ENCODE data around the gene RPAP2.
"Not testable (repeated sequence)": the region's sequence is repeated elsewhere in the genome, so short reads cannot be mapped to it uniquely, and the experiment has no call there.

Gene RPAP2

DNA sequence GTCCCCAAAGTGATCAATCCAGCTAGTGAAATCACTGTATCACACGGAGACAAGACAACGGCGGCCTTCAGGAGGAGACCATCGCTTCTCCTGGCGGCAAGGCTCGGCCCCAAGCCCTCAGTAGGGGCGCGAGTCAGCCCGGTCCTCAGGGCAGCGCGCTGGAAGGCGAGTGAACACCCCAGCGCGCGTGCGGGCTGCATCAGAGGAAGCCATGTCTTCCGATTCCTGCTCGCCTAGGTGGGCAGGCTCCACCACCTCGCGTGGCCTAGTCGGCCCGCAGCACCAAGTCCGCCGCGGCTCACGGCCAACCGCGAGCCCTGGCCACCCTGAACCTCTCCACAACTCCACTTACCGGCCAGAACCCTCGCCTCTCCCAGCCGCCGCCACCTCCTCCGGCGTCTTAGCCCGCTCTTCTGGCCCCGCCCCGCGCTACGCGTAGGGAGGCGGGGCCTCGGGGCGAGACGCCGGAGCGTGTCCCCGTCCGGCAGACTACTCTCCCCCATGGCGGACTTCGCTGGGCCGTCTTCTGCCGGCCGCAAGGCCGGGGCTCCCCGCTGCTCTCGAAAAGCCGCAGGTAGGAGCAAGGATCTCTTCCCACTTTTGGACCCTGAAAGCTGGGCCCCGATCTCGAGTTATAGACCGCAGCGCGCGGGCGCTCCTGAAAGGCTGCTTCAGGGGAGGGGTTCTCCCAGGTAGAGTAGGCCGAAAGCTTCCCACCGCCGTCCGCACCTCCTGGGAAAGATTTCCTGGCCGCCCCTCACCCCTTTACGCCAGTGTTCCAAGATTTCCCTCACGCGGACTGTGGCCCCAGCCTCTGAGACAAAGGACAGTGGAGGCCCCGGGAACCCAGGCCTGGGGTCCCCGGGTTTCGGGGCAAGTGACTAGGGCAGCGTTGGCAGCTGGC is at the start of gene RPAP2, which contains the start of gene GLMN:
Gene RPAP2, plus strand, starts transcription at position 487 of the 904 bp plus-strand sequence. Its CDS starts 15 bp downstream, at position 502.
Gene GLMN, minus strand, starts transcription at position 415 of the 904 bp plus-strand sequence. CDS start 988 bp downstream, outside the sequence.
- DNase-seq (ENCODE audit: low read depth): peak; percentile 49

DNA sequence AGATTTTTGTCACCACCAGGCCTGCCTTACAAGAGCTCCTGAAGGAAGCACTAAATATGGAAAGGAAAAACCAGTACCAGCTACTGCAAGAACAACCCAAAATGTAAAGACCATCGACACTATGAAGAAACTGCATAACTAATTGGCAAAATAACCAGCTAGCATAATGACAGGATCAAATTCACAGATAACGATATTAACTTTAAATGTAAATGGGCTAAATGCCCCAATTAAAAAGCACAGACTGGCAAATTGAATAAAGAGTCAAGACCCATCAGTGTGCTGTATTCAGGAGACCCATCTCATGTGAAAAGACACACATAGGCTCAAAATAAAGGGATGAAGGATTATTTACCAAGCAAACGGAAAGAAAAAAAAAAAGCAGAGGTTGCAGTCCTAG is 44.1 kb upstream of the RPAP2 start:
- not testable (repeated sequence) for DNase-seq (ENCODE audit: low read depth)

DNA sequence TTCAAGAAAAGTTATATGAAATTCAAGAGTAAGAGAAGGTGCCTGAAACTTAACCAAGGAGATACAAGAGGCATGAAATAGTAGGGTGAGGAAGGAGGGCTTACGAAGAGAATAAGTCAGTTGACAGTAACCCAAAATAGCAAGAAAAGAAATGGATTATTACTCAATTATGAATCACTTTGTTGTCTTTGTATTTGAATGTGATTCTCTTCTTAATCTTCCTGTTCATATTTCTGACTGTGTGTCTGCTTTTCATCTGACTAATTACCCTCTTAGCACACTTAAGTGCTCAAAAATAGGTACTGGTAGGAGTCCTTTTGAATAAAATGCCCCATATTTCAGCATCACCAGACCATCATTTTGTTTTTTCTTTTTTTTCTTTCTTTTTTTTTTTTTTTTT is 39.5 kb upstream of the RPAP2 start:
- DNase-seq (ENCODE audit: low read depth): no peak

DNA sequence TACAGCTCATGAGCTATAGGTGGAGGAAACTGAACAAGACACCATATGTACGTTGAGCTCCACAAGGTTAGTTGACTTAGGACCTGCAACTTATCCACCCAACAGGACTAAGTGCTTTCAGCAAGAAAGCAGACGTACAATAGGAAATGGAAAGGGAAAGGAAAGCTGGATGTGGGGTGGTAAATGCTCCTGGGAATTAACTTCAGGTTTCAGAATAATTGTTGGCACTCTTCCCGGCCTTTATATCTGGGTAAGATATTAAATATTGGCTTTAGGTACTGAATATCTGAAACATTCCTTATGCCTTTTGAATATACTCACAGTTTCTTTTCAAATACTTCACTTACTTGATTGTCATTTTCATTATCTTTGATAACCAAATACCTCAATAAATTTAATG is 36.3 kb upstream of the RPAP2 start:
- no peak for DNase-seq (ENCODE audit: low read depth)

DNA sequence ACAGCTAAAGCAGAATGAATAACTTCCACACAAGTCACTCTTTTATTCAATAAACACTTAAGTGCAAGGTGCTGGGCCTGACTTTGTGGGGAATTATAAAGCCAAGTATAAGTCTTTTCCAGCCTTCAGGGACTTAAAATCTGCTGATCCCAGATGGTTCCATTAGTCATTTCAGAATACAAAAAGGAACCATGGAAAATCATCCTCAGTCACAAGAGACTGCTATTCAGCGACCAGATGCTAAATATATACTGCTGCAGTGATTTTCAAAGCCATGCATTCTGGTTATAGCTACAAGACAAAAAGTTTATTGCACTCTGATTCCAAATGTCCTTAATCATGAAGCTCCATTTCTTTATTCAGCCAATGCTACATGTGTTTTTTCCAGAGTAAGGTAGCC is 25.8 kb upstream of the RPAP2 start:
- DNase-seq (ENCODE audit: low read depth): no peak

DNA sequence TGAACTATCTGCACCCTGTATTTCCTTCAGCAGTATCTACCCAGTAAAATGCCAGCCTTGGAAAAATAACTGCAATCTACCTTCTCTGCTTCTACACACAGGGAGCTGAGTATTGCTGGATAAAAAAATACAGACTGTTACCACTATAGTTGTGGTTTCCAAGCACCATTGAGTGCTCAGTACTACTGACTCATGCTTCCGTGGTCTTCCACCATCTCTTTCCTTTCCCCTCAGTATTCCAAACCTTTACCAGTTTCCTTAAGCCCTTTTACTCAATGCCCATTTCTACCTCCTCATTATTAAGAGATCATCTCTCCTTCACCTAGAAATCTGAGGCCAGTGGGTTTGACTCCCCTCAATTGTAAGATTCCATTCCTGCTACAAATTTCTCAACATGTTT is 23.9 kb upstream of the RPAP2 start:
- DNase-seq (ENCODE audit: low read depth): no peak

DNA sequence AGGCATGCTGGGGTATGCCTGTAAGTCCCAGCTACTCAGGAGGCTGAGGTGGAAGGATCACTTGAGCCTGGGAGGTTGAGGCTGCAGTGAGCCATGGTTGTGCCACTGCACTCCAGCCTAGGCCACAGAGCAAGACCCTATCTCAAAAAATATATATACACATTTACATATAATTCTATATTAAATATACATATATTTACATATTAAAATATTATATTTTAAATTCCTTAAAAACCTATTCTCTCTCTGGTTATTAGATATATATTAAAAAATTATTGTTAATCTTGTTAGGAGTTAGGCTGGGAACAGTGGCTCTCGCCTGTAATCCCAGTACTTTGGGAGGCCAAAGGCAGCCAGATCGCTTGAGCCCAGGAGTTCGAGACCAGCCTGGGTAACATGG is 22.8 kb upstream of the RPAP2 start:
- DNase-seq (ENCODE audit: low read depth): no peak

DNA sequence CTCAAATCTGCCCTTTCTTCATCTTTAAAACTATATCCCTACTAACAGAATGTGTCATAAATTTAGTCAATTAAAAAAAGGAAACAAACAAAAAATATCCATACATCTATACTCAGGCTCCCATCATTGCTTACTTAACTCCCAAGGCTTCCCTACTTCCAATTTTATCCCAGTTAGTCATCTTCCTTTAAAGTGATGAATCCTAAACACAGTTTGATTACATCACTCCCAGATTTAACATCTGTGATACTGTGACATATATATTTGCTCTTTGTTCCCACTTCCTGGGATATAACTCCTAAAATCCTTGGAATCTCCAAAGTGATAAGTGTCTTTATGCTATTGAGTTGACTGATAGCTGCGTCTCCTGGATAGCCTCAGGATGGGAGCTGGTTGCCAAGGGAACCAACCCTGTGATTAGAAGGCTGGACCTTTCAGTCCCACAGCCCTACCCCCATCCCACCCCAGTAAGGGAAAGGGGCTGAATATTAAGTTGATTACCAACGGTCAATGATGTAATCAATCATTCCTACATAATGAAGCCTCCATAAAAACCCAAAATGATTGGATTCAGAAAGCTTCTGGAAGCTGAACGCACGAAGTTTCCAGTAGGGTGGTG is 21.6 kb upstream of the RPAP2 start:
- no peak for DNase-seq (ENCODE audit: low read depth)

DNA sequence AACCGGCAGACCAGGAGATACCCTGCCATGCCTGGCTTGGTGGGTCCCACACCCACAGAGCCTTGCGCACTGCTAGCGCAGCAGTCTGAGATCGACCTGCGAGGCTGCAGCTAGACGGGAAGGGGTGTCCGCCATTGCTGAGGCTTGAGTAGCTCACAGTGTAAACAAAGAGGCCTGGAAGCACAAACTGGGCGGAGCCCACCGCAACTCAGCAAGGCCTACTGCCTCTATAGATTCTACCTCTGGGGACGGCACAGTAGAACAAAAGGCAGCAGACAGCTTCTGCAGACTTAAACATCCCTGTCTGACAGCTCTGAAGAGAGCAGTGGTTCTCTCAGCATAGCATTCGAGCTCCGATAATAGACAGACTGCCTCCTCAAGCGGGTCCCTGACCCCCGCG is 19.1 kb upstream of the RPAP2 start:
- DNase-seq (ENCODE audit: low read depth): not testable (repeated sequence)

DNA sequence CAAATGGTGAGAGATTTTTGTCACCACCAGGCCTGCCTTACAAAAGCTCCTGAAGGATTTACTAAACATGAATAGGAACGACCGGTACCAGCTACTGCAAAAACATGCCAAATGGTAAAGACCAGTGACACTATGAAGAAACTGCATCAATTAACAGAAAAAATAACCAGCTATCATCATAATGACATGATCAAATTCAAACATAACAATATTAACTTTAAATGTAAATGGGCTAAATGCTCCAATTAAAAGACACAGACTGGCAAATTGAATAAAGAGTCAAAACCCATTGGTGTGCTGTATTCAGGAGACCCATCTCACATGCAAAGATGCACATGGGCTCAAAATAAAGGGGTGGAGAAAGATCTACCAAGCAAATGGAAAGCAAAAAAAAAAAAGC is 17.4 kb upstream of the RPAP2 start:
- DNase-seq (ENCODE audit: low read depth): not testable (repeated sequence)

DNA sequence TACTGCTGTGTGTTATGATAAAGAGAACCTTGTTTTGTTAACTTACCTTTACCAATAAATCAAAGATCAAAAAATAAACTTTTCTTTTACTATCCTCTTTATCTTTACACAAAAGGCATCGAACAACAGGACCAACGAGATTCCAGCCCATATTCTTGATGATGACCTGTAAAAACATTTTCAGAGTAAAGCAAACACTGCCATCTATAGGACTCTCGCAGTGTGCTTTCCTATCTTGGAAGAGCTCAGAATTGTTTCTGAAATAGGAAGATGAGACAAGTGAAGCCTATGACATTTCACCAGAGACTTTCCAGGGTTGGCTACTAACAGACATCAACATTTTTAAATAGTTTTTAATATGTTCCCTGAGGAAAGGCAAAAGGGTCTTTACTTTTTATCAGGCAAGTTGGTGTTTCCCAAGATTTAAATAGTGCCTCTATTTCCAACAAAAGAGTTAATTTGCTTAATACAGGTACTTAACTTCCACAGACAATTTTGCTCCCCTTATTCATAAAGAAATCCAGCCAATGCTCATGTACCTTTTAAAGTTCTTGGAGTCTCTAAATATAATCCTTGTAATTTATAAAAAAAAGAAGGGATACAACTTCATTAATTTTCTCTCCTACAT is 7.4 kb upstream of the RPAP2 start:
- no peak for DNase-seq (ENCODE audit: low read depth)

DNA sequence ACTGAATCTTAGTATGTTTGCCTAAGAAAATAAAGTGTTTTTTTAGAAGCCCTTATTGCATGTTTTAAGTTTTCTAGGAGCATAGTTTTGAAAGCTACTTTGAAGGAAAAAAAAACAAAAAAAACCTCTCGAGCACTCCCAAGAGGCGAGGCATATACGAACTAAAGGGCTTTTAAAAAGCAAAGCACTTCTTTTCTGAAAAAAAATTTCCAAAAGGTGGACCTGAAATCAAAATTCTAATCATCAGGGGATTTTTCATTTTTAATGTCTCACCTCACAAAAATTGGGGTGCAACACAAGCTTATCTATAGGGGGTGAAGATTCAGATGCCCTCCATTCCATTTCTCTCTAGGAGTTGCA is 666 bp upstream of the RPAP2 start:
- DNase-seq (ENCODE audit: low read depth): no peak

DNA sequence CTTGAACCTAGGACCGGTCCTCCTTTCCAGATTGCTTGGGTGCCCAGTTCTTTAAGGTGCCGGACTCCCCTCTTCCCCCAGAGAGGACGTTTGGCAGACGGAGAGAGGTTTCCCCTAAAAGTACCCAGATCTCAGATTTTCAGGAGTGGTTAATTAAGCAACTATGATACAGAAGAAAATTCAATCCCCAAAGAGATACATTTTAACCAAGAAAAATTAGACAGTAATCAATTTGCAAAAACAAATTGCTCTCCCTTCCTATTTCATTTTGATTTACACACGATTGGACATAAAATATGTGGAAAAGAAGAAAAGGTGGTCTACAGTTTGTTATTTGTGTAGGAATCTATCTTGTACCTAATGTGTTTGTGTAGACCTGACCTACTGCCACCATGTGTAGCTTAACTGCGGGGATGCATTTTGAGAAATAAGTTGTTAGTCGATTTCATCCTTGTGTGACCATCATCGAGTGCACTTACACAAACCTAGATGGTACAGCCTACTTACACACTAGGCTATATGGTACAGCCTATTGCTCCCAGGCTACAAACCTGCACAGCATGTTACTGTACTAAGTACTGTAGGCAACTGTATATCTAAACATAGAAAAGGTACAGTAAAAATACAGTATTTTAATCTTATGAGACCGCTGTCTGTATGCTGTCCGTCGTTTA is 755 bp downstream of the RPAP2 start:
- no peak for DNase-seq (ENCODE audit: low read depth)

DNA sequence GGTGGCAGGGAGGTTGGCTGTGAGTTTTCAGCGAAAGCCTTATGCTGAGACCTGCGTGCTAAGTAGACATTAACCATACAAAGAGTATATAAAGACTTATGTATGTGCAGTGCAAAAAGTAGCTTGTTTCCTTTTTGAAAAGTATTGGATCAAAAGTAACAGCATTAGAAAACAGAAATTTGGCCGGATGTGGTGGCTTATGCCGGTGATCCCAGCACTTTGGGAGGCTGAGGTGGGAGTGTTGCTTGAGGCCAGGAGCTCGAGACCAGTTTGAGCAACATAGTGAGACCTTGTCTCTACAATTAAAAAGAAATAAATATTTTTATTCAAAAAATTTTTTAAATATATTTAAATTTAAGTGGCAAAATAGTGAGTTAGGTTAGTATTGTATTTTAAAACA is 2.2 kb downstream of the RPAP2 start:
- no peak for DNase-seq (ENCODE audit: low read depth)

DNA sequence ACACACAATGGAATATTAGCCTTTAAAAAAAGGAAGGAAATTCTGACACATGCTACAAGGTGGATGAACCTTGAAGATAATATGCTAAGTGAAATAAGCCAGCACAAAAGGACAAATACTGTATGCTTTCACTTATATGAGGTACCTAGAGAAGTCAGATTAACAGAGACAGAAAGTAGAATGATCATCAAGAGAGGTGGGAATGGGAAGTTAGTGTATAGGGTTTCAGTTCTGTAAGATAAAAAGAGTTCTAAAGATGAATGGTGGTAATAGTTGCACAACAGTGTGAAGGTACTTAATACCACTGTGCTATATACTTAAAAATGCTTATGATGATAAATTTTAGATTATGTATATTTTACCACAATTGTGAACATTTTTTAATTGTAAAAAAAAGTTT is 7.2 kb downstream of the RPAP2 start:
- no peak for DNase-seq (ENCODE audit: low read depth)

DNA sequence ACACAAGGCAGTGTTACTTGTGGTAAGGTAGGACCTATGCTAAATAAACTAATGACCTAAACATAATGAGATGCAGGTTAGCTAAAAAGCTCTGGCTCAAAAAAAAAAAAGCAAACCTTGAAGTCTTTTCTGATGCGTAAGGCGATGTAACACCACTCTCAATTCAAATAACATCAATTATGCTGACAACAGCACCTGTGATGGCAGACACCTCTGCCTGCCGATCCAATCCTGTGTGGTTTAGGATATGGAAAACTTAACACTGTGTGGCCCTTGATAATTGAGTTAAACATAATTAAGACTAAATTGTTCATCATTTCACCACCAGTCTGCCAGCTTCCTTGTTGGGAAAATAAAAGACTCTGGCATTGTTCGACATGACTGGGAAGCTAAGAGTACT is 9.1 kb downstream of the RPAP2 start:
- DNase-seq (ENCODE audit: low read depth): no peak

DNA sequence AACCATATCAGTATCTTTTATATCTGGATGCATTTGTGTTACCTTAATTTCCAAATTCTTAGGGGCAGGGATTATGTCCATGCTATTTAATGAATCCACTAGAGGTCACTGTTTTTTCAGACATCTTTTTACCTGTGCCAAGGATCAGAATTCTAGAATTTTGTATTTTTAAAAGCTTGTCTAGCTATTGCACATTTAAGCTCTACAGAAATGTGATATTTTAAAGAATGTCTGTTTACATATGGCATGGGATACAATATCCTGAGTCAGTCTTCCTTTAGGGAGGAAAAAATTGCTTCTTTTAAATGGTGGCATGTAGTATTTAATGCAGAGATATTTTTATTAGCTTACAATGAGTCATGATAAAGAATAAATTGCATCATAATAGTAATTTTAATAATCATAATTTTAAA is 11.3 kb downstream of the RPAP2 start:
- no peak for DNase-seq (ENCODE audit: low read depth)

DNA sequence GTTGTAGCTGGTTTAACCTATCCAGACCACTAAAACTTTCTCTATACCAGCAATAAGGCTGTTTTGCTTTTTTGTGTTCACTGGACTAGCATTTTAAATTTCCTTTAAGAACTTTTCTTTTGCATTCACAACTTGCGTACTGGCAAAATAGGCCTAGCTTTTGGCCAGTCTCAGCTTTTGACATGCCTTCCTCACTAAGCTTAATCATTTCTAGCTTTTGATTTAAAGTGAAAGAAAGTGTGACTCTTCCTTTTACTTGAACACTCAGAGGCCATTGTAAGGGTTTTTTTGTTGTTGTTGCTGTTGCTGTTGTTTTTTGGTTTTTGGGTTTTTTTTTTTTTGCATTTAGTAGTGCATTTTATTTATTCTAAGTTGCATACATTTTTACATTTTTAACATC is 15.2 kb downstream of the RPAP2 start:
- DNase-seq (ENCODE audit: low read depth): no peak

DNA sequence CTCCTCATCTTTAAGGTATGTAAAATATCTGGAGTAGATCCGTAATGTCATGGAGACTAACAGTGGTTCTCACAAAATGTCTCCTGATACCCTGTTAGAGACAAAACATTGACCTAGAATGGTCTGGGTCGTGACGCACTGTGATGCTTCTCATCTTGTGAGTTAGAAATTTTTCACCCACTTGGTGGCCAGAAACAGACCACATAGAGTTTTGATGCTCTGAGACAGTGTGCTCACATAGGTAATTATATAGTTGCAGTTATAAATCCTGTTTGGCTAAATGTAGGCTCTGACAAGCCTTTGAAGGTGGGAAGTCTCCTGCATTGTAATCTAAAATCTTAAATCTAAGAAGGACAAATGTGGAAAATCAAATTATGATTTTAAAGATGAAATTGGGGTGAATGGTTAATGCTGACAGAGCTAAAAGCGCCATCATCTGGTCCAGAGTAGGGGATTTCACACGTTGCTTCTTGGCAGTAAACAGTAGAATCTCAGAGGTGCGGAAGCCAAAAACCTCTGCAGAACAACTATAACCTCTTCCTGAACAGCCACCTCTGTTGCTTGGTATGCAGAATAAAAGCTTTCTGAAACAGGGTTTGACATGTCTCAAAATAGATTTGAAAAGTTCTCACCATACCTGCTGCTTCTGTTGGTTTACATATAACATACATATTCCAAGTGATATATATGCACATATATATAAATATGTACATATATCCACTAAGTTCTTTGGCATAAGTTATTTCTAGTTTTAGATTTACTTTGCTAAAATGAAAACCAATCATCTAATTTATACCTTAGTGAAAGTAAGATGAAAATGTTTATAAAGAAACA is 17.1 kb downstream of the RPAP2 start:
- peak; percentile 17 for DNase-seq (ENCODE audit: low read depth)

DNA sequence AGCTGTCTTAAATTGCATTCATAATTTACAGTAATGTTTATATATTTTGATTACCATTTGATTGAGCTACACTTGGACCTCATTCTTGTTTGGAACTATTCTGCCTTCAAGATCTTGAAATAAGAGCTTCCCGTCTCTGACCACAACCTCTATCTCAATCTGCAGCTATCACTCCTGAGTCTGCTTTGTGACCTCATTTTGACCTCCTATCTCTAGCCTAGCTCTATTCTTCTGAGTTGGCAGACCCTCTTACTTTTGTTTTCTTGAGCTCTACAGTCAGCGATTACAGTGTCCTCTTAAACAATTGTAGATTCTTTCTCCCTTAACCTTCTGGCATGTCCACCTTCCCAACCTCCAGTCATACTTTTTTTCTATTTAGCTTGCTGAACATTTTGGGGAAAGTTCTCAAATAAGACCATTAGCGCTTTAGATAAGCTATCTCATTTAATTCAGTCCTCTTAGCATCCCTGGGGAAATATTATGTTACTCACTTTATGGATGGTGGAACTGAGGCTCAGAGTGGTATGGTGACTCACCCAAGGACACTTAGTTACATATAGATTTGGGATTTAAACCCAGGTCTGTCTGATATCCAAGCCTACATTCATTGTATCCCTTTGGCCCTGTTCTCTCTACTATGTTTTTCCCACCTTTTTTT is 19.1 kb downstream of the RPAP2 start:
- no peak for DNase-seq (ENCODE audit: low read depth)

All from stimulated activated CD8-positive, alpha-beta memory T cell treated with anti-CD3 and anti-CD28 coated beads, Interleukin-12 subunit alpha, Interleukin-12 subunit beta, amount 100 ng/mL, for 1 hour (primary cell).